ENCODE results near the gene NDUFAF2.

Gene NDUFAF2

DNA sequence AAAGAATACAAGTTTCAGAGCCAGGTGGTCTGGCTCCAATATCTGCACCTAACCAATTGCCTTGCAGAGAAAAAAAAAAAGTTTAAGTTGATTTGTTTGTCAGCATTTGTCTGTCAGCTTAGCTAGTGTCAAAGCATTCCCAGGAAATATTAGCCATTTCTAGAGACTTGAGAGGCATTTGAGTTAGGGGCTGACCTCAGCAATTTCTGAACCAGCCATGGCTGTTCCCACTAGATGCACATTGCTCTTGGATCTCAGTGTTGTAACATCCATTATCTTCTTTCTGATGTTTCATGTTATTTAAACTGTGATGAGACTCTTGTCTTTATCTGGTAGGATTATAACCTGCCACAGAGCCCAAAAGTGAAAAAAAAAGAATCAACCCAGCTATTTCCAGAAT, 102.3 kb downstream of the NDUFAF2 start:
- Mint-ChIP-seq H3K4me1 (peaks cover 22% of the 10 kb centered on the region), H3K4me3 (no peak overlapping the region), H3K27me3 (no peaks in the 10 kb centered on the region), H3K27ac (no peak overlapping the region), H3K9me3 (peaks cover 7% of the 10 kb centered on the region), H3K36me3 (ENCODE audit: low read depth) (peaks cover 17% of the 10 kb centered on the region)
- DNase-seq (no peak), ATAC-seq (no peak)

DNA sequence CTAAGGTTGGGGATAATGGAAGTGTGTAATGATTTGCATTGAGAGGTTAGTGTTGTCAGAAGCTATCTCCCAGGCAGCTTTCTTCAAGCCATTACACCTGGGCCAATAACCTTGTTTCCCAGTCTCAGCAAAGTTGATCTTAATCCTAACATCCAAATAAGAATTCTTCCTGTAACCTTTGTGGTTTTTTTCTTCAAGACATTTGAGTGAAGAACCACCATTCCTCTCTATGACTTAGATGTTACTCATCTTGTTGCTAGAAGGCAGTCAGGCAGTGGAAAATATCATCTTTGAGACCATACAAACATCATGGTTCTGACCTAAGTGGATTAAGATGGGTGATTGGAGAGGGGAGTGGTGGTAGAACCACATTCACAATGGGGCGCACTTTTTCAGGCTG, 103.5 kb downstream of the NDUFAF2 start:
- peaks cover 15% of the 10 kb centered on the region for H3K36me3 Mint-ChIP-seq (ENCODE audit: low read depth)
- ATAC-seq (peak; percentile 85), DNase-seq (no peak)
- H3K4me1 Mint-ChIP-seq, result peaks cover 30% of the 10 kb centered on the region
- H3K27ac Mint-ChIP-seq, result peak overlapping the region; percentile 49
- no peaks in the 10 kb centered on the region for H3K27me3 Mint-ChIP-seq
- peaks cover 7% of the 10 kb centered on the region for H3K9me3 Mint-ChIP-seq
- H3K4me3 Mint-ChIP-seq, result no peak overlapping the region

DNA sequence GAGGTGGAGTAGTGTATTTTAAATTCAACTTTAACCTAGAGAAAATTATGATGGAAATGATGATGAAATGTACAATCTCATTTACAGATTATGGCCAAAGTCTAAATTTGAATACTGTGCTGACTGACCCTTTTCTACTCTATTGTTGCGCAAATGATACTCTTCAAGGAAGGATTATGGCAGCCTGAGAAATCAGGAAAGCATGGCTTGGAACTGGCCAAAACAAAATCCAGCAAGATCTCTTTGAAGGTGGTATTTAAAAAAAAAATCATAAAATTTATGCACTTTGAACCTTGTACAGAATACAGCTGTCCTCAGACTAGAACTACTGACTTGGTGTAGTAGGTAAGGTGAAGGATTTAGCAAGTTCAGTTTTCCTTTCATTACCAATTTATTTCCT, 105.3 kb downstream of the NDUFAF2 start:
- Mint-ChIP-seq H3K4me3 (no peak overlapping the region), H3K27ac (no peak overlapping the region), H3K4me1 (peaks cover 31% of the 10 kb centered on the region), H3K9me3 (peaks cover 7% of the 10 kb centered on the region), H3K36me3 (ENCODE audit: low read depth) (peaks cover 13% of the 10 kb centered on the region), H3K27me3 (no peaks in the 10 kb centered on the region)
- ATAC-seq (no peak), DNase-seq (no peak)

DNA sequence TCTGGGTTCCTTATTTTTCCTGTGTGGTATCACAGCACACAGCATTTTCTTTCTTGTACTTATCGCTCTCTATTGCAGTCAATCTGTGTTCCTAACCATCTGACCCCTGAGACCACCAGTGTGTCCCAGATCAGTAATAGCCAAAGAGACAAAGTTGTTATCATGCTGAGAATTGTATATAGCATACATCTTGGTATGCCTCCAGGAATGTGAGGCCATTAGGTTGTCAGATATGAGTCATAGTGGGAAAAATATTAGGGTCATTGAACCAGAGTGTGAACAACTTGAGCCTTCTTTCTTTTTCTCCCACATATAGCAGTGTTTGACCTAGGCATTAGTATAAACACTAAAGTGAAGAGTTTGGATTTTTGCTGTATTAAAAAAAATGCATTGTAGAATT, 106.3 kb downstream of the NDUFAF2 start:
- H3K4me3 Mint-ChIP-seq, result no peak overlapping the region
- H3K4me1 Mint-ChIP-seq, result peaks cover 31% of the 10 kb centered on the region
- DNase-seq, result no peak
- no peak for ATAC-seq
- H3K27ac Mint-ChIP-seq, result no peak overlapping the region
- no peaks in the 10 kb centered on the region for H3K27me3 Mint-ChIP-seq
- H3K36me3 Mint-ChIP-seq (ENCODE audit: low read depth), result peaks cover 8% of the 10 kb centered on the region
- H3K9me3 Mint-ChIP-seq, result peaks cover 7% of the 10 kb centered on the region

DNA sequence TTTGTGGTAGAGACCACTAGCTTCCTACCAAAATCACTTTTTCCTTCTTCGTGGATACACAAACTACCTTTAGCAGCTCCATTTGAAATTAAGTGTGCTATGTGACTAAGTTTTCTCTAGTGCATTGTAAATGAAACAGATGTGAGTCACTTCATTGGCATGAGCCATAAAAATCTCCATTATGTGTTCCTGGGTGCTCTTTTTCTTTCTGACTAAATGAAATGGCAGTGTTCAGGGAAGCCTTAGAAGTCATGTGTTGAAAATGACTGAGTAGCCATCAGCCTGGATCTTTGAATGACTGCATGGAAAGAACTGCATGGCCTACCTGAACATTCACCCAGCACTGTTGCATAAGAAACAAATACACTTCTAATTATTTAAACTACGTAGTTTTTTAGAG, 107.9 kb downstream of the NDUFAF2 start:
- no peaks in the 10 kb centered on the region for H3K27me3 Mint-ChIP-seq
- H3K27ac Mint-ChIP-seq, result no peak overlapping the region
- peaks cover 26% of the 10 kb centered on the region for H3K4me1 Mint-ChIP-seq
- DNase-seq (no peak), ATAC-seq (peak; percentile 85)
- H3K4me3 Mint-ChIP-seq, result no peak overlapping the region
- peaks cover 7% of the 10 kb centered on the region for H3K9me3 Mint-ChIP-seq
- peaks cover 8% of the 10 kb centered on the region for H3K36me3 Mint-ChIP-seq (ENCODE audit: low read depth)

DNA sequence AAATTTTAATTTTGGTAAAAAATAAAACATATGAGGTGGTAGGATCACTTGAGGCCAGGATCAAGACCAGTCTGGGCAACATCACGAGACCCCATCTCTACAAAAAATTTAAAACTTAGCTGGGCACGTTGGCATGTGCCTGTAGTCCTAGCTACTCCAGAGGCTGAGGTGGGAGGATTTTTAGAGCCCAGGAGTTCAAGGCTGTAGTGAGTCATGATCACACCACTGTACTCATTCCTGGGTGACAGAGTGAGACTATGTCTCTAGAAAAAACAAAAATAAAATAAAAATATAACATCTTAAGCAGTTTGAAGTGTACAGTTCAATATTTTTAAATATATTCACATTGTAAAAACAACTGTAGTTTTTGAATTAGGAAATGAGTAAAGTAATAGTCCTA, 108.9 kb downstream of the NDUFAF2 start:
- Mint-ChIP-seq H3K4me3 (no peak overlapping the region), H3K27ac (no peak overlapping the region), H3K27me3 (no peaks in the 10 kb centered on the region), H3K9me3 (peaks cover 3% of the 10 kb centered on the region), H3K36me3 (ENCODE audit: low read depth) (peaks cover 7% of the 10 kb centered on the region), H3K4me1 (peaks cover 17% of the 10 kb centered on the region)
- DNase-seq (no peak), ATAC-seq (no peak)

DNA sequence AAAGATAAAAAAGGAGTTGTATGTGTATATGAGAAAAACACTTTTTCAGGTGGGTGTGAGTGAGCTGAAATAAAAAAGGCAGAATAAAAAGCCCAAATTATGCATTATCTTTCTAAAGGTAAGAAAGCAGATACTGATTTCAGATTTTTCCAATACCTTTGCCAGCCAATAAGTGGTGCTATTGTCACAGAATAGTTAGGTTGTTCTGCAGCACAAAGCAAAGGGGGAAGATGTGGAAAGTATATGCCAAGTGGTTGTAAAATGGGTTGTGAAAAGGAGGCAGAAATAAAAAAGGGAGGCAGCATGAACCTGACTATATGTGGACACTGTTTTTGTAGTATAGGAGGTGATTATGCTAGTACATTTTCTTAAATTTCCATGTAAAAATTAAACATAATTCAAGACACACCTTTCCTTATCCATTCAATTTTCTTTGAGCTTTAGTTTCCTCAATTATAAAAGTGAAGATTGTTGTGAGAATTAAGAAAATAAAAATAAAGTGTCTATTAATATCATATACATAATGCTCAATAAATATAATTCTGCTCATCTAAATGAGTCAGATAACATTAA, 110.5 kb downstream of the NDUFAF2 start:
- DNase-seq (no peak), ATAC-seq (no peak)
- no peaks in the 10 kb centered on the region for H3K9me3 Mint-ChIP-seq
- no peak overlapping the region for H3K4me3 Mint-ChIP-seq
- peaks cover 6% of the 10 kb centered on the region for H3K36me3 Mint-ChIP-seq (ENCODE audit: low read depth)
- H3K27me3 Mint-ChIP-seq, result no peaks in the 10 kb centered on the region
- H3K4me1 Mint-ChIP-seq, result peaks cover 17% of the 10 kb centered on the region
- H3K27ac Mint-ChIP-seq, result no peak overlapping the region

DNA sequence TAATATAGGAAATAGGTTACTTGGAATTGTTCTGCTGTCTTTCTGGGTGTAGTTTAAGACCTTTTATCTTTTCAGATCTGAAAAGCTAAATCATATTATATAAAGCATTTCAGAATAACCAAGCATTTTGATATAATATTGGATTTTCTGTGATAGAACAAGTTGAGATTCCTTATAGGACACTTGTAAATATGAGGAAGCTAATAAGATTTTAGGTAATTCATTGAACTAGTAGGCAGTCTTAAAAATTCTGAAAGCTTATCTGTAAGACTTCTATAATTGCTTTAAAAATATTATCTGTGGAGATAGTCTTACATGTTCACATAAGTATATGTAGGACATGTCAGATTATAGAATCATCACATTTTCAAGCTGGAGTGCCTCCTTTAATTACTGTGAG, 114.5 kb downstream of the NDUFAF2 start:
- Mint-ChIP-seq H3K36me3 (ENCODE audit: low read depth) (peaks cover 19% of the 10 kb centered on the region), H3K9me3 (peaks cover 24% of the 10 kb centered on the region), H3K27me3 (no peaks in the 10 kb centered on the region), H3K4me3 (no peak overlapping the region), H3K4me1 (no peaks in the 10 kb centered on the region), H3K27ac (no peak overlapping the region)
- ATAC-seq (no peak), DNase-seq (no peak)

DNA sequence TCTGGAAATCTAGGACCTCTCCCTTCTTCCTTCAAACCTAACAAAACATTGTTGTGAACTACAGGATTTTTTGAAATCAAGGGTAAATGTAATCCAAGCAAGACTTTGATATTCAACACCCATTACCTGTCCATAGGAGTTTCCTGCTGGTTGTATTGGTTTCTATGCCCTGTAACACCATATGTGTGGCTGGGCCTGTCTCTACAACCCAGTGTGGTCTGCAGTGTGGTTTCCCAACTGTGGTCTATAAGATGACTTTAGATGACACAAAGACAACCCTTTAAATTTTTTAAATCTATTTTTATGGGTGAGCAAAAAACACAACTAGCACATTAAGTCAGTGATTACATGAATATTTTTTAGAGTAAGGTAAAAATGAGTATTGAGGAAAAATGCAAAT, 124.1 kb downstream of the NDUFAF2 start:
- Mint-ChIP-seq H3K4me1 (peaks cover 5% of the 10 kb centered on the region), H3K4me3 (no peak overlapping the region), H3K27me3 (no peaks in the 10 kb centered on the region), H3K27ac (no peak overlapping the region), H3K9me3 (peaks cover 13% of the 10 kb centered on the region), H3K36me3 (ENCODE audit: low read depth) (peaks cover 15% of the 10 kb centered on the region)
- ATAC-seq (peak; percentile 36), DNase-seq (no peak)

DNA sequence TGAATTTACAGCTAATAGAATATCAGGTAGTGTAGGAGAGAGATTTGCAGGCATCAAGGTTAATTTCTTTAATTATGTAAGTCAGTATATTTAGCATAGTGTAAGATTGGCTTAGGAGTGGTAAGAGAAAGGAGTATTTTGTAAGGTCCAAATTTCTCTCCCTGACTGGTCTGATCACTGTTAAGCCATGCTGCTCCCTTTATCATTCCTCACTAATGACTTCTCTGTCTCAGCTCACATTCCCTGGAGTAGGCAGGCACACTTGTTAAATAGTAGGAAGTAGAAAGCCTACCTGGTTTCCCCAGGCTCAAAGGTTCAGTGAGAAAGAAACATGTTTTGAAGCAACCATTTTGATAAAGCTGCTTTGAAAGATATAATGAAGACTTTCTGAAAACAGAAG, 126.5 kb downstream of the NDUFAF2 start:
- ATAC-seq, result no peak
- Mint-ChIP-seq H3K27ac (no peak overlapping the region), H3K27me3 (no peaks in the 10 kb centered on the region), H3K4me1 (peaks cover 5% of the 10 kb centered on the region), H3K36me3 (ENCODE audit: low read depth) (peaks cover 22% of the 10 kb centered on the region), H3K4me3 (no peak overlapping the region), H3K9me3 (no peaks in the 10 kb centered on the region)
- DNase-seq, result no peak

DNA sequence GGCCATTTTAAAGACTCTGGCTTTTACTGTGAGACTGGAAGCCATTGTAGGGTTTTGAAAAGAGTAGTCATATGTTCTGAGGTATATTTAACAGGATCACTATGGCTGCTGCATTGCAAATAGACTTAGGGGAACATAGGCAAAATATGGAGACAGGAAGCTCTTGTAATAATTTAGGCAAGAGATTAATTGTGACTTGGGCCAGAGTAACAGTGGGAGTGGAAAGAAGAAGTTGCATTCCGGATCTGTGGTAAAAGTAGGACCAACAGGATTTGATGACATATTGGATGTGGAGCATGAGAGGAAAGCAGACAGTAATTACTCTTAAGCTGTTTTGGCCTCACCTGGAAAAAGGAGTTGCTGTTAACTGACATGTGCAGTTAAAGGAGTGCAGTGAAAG, 131.6 kb downstream of the NDUFAF2 start:
- H3K4me3 Mint-ChIP-seq, result no peak overlapping the region
- DNase-seq (no peak), ATAC-seq (no peak)
- H3K9me3 Mint-ChIP-seq, result no peaks in the 10 kb centered on the region
- no peaks in the 10 kb centered on the region for H3K4me1 Mint-ChIP-seq
- H3K36me3 Mint-ChIP-seq (ENCODE audit: low read depth), result peaks cover 21% of the 10 kb centered on the region
- H3K27ac Mint-ChIP-seq, result no peak overlapping the region
- H3K27me3 Mint-ChIP-seq, result no peaks in the 10 kb centered on the region

DNA sequence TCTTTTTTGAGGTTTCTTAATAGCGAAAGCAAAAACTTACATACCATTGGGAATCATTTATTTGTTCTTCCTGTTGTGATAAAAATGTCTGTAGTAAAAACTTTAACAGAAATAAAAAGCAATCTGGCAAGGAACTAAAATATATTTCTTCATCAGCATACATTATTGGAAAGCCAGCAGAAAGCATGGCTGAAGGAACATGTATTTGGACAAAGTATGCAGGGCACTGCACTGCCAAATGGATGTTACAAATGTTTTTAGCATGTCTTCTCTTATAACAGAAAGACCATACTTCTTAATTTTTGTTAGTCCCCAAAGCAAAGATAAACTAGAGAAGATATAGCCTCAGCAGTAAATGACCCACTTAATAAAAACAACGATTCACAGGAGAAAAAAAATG, 136.7 kb downstream of the NDUFAF2 start:
- peaks cover 8% of the 10 kb centered on the region for H3K9me3 Mint-ChIP-seq
- no peaks in the 10 kb centered on the region for H3K4me1 Mint-ChIP-seq
- no peak overlapping the region for H3K27ac Mint-ChIP-seq
- DNase-seq (no peak), ATAC-seq (no peak)
- H3K27me3 Mint-ChIP-seq, result no peaks in the 10 kb centered on the region
- no peak overlapping the region for H3K4me3 Mint-ChIP-seq
- H3K36me3 Mint-ChIP-seq (ENCODE audit: low read depth), result peaks cover 33% of the 10 kb centered on the region

DNA sequence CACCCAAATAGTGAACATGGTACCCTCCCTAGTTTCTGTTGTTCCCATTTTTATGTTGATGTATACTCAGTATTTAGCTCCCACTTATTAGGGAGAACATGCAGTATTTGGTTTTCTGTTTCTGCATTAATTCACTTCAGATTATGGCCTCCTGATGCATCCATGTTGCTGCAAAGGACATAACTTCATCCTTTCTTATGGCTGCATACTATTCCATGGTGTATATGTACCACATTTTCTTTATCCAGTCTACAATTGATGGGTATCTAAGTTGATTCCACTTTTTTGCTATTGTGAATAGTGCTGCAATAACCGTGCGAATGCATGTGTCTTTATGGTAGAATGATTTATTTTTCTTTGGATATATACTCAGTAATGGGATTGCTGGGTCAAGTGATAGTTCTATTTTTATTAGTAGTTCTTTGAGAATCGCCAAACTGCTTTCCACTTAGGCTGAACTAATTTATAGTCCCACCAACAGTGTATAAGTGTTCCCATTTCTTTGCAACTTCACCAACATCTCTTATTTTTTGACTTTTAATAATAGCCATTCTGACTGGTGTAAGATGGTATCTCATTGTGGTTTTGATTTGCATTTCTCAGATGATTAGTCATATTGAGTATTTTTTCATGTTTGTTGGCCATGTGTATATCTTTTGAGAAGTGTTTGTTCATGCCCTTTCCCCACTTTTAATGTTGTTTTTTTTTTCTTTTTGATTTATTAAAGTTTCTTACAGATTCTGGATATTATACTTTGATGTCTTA, 137.7 kb downstream of the NDUFAF2 start:
- Mint-ChIP-seq H3K27ac (no peak overlapping the region), H3K36me3 (ENCODE audit: low read depth) (peaks cover 40% of the 10 kb centered on the region), H3K4me3 (no peak overlapping the region), H3K9me3 (peaks cover 8% of the 10 kb centered on the region), H3K4me1 (no peaks in the 10 kb centered on the region), H3K27me3 (no peaks in the 10 kb centered on the region)
- no peak for DNase-seq
- ATAC-seq, result no peak

DNA sequence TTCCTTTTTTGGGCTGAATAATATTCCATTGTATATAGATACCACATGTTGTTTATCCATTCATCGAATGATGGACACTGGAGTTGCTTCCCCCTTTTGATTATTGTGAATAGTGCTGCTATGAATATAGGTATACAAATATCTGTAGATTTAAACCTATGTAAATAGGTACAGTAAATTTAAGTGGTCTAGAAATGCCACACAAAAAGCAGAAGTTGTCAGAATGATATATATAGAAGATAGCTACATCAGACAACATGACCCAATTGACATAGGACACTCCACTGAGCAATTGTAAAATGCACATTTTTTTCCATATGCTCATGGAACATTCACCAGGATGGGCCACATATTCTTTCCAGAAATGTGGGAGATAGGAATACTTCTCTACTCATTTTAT, 139.7 kb downstream of the NDUFAF2 start:
- H3K27ac Mint-ChIP-seq, result no peak overlapping the region
- H3K27me3 Mint-ChIP-seq, result no peaks in the 10 kb centered on the region
- H3K9me3 Mint-ChIP-seq, result peaks cover 8% of the 10 kb centered on the region
- no peaks in the 10 kb centered on the region for H3K4me1 Mint-ChIP-seq
- H3K36me3 Mint-ChIP-seq (ENCODE audit: low read depth), result peaks cover 40% of the 10 kb centered on the region
- DNase-seq, result no peak
- no peak for ATAC-seq
- no peak overlapping the region for H3K4me3 Mint-ChIP-seq

DNA sequence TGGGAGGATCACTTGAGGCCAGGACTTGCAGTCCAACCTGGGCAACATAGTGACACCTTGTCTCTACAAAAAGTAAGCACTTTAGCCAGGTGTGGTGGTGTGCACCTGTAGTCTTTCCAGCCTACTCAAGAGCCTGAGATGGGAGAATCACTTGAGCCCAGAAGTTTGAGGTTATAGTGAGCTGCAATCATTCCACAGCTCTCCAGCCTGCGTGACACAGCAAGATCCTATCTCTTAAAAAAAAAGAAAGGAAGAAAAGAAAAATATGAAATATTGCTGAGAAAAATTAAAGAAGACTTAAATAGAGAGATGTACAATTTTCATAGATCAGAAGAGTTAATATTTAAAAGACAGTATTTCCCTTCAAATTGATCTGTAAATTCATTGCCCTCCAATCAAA, 140.9 kb downstream of the NDUFAF2 start:
- Mint-ChIP-seq H3K27me3 (no peaks in the 10 kb centered on the region), H3K4me3 (no peak overlapping the region), H3K27ac (no peak overlapping the region), H3K9me3 (peaks cover 8% of the 10 kb centered on the region), H3K4me1 (no peaks in the 10 kb centered on the region), H3K36me3 (ENCODE audit: low read depth) (peaks cover 40% of the 10 kb centered on the region)
- no peak for ATAC-seq
- no peak for DNase-seq

All from activated naive CD8-positive, alpha-beta T cell treated with anti-CD3 and anti-CD28 coated beads, Interleukin-2, amount 50 U/mL, for 24 hours (primary cell).